ENCODE data around the gene PLEKHA1.

DNA sequence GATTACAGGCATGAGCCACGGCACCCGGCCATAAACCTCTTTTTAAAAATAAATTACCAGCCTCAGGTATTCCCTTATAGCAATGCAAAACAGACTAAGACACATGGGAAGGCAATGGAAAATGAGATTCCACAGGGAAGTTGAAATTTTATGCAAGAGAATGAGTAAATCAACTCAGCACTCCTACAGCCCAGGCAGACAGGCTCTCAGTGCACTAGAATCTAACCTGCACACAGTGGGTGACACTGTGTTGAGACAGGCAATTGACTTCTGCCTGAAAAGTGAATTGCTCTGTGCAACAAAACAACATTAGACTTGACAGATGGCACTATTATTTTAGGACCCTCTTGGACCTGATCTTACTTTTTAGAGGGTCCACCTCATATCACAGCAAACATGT is 20.1 kb upstream of the PLEKHA1 start:
- TF ChIP-seq POLR2AphosphoS5 (IDR thresholded peaks at IDR 0.05; ENCODE audit: borderline replicate concordance, low read depth, low read length) (no peak), EZH2 (IDR thresholded peaks at IDR 0.05) (no peak), FOXP2 (optimal IDR thresholded peaks at IDR 0.05; ENCODE audit: control extremely low read depth, extremely low read length, insufficient read depth) (no peak)

All from SK-N-MC (cell line).